ENCODE data around the gene SLC30A5. TPM values are rescaled to one million over a fixed set of nuclear protein-coding genes. Genes with fewer than 3 reads are reported as not detected.

The SLC30A5 gene
- total and polyA plus RNA-seq, 9 of the 15 experiments (the other 6 are each of a cell fraction or from before 2014, with no cell fraction given) = 22.9 to 86.8 (median 62.5) TPM

DNA sequence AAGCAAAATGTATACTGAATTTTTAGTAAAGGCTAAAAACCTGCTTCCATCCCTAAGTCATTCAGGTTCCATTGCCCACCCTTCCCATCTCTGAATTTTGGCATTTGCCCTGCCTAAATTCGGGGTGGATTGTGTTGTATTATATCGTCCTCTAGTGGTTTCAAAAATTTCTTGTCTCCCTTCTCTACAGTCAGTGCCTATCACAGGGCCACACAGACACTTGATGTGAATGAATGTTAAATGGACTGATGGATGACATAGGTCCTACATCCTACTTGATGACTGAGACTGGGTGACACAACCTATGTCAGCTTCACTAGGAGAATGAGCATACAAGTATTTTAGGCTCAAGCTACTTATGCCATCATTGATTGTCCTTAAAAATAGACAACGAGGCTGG lies 45.6 kb upstream of the SLC30A5 start:
- WGBS (ENCODE audit: insufficient coverage, low coverage, missing lambda C conversion rate) = 31% methylated on average over 3 of the region's 3 CpGs
- Histone ChIP-seq H2AFZ (ENCODE audit: low read depth, low read length) (no peak overlapping the region), H3K4me2 (ENCODE audit: insufficient read depth, low read length) (no peak overlapping the region), H4K20me1 (replicated peaks; ENCODE audit: control insufficient read depth, insufficient read depth, low read length) (no peaks in the 10 kb centered on the region), H3K36me3 (ENCODE audit: control insufficient read depth, insufficient read depth, low read length) (no peaks in the 10 kb centered on the region), H3K9me3 (replicated peaks; ENCODE audit: control insufficient read depth, insufficient read depth, low read depth, low read length) (no peaks in the 10 kb centered on the region), H3K27ac (ENCODE audit: extremely low read depth, low read depth, low read length) (no peak overlapping the region), H3K4me1 (replicated peaks in 1 of 2; ENCODE audit: control insufficient read depth in 2 of 2, insufficient read depth in 2 of 2, low read length in 2 of 2) (peaks cover 4 to 24% of the 10 kb centered on the region in 2 experiments; a peak in 3 of 5 replicates), H3K9ac (ENCODE audit: insufficient read depth in 1 of 2, low read depth in 2 of 2, low read length in 2 of 2) (no peak overlapping the region), H3K27me3 (ENCODE audit: control insufficient read depth in 2 of 2, insufficient read depth in 2 of 2, low read length in 2 of 2) (no peaks in the 10 kb centered on the region), H3K79me2 (ENCODE audit: control insufficient read depth, insufficient read depth, low read length) (no peaks in the 10 kb centered on the region), H3K9me1 (ENCODE audit: control insufficient read depth, insufficient read depth, low read length) (no peaks in the 10 kb centered on the region), H3K4me3 (no peak overlapping the region)
- CTCF ChIA-PET (ENCODE audit: low intra/inter-chr PET ratio) = no interaction called here
- in situ Hi-C loops (cut with MboI) (no loop called here), intact Hi-C loops (cut with micrococcal nuclease) (no loop called here)
- ATAC-seq (peak; percentile 69), FAIRE-seq (no peak), DNase-seq (ENCODE audit: extremely low read depth in 1 of 4, low spot score in 3 of 4) (peak in 2 of 4 experiments; percentile 26 to 30)
- POLR2A ChIA-PET = no interaction called here
- no TSS peak for BruUV-seq (replicated peaks)
- TF ChIP-seq, protein P1, sequence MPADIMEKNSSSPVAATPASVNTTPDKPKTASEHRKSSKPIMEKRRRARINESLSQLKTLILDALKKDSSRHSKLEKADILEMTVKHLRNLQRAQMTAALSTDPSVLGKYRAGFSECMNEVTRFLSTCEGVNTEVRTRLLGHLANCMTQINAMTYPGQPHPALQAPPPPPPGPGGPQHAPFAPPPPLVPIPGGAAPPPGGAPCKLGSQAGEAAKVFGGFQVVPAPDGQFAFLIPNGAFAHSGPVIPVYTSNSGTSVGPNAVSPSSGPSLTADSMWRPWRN (IDR thresholded peaks at IDR 0.05; ENCODE audit: low read depth) = no peak
- TF ChIP-seq MEIS2 (IDR thresholded peaks at IDR 0.05; ENCODE audit: partially characterized antibody) (peak; percentile 21), LCOR (CRISPR knock-in tag; IDR thresholded peaks at IDR 0.05) (0 out of 2 replicates have a peak, but pooled peaks have one; percentile 43), REST (IDR thresholded peaks at IDR 0.05; ENCODE audit: borderline replicate concordance) (peak; percentile 46; the same call in 1 of the 2 replicates), REST (CRISPR knock-in tag; IDR thresholded peaks at IDR 0.05; ENCODE audit: low read depth) (no peak), CTBP1 (IDR thresholded peaks at IDR 0.05; ENCODE audit: borderline replicate concordance) (peak; percentile 32; the same call in 1 of the 2 replicates), KAT2B (IDR thresholded peaks at IDR 0.05; ENCODE audit: low read depth, low read length) (no peak), JUN (IDR thresholded peaks at IDR 0.05; ENCODE audit: borderline replicate concordance, low read depth, low read length) (peak; percentile 13; the same call in 1 of the 2 replicates), JUN (CRISPR knock-in tag; IDR thresholded peaks at IDR 0.05; ENCODE audit: borderline replicate concordance) (no peak), SMC3 (conservative IDR thresholded peaks at IDR 0.05; ENCODE audit: insufficient read depth, low read depth, low read length) (0 out of 2 replicates have a peak, but pooled peaks have one; percentile 26), CSDE1 (IDR thresholded peaks at IDR 0.05) (0 out of 4 replicates have a peak, but pooled peaks of 1 of the 2 experiments have one; percentile 31), POLR2G (IDR thresholded peaks at IDR 0.05; ENCODE audit: low read depth, low read length) (no peak)
- TF ChIP-seq, protein P2, sequence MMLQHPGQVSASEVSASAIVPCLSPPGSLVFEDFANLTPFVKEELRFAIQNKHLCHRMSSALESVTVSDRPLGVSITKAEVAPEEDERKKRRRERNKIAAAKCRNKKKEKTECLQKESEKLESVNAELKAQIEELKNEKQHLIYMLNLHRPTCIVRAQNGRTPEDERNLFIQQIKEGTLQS (IDR thresholded peaks at IDR 0.05) = peak; percentile 27; the same call in 1 of the 2 replicates
- TF ChIP-seq, protein P2 (CRISPR knock-in tag; conservative IDR thresholded peaks at IDR 0.05) = no peak
